ENCODE results near the gene GGACT.
"Not testable (repeated sequence)": the region's sequence is repeated elsewhere in the genome, so short reads cannot be mapped to it uniquely, and the experiment has no call there.

GGACT gene

GRCh38 chr13:100620792-100621191 is 32.2 kb upstream of the GGACT start:
- no peak for TF ChIP-seq CTCF (IDR thresholded peaks at IDR 0.05)
- H3K4me2 ChIP-seq (ENCODE audit: low read length): no peak overlapping the region
- no peaks in the 10 kb centered on the region for H3K27me3 ChIP-seq (ENCODE audit: control insufficient read depth, insufficient read depth, low read length)
- no peak overlapping the region for H3K4me3 ChIP-seq (ENCODE audit: low read depth, low read length)
- H3K9ac ChIP-seq: no peak overlapping the region
- H3K9me3 ChIP-seq (ENCODE audit: control insufficient read depth, low read length): no peaks in the 10 kb centered on the region
- no peaks in the 10 kb centered on the region for H3K4me1 ChIP-seq
- H3K27ac ChIP-seq: no peak overlapping the region
- no peak overlapping the region for H2AFZ ChIP-seq
- H3K79me2 ChIP-seq: no peaks in the 10 kb centered on the region
- no peaks in the 10 kb centered on the region for H3K36me3 ChIP-seq (ENCODE audit: control insufficient read depth, insufficient read depth, low read length)

- H3K9me3 ChIP-seq (ENCODE audit: control insufficient read depth, low read length): no peaks in the 10 kb centered on the region
- no peak overlapping the region for H3K4me2 ChIP-seq (ENCODE audit: low read length)
- H3K36me3 ChIP-seq (ENCODE audit: control insufficient read depth, insufficient read depth, low read length): no peaks in the 10 kb centered on the region
- H3K79me2 ChIP-seq: no peaks in the 10 kb centered on the region
- no peak for TF ChIP-seq CTCF (IDR thresholded peaks at IDR 0.05)
- no peak overlapping the region for H3K27ac ChIP-seq
- no peak overlapping the region for H2AFZ ChIP-seq
- no peaks in the 10 kb centered on the region for H3K4me1 ChIP-seq
- H3K27me3 ChIP-seq (ENCODE audit: control insufficient read depth, insufficient read depth, low read length): no peaks in the 10 kb centered on the region
- no peak overlapping the region for H3K4me3 ChIP-seq (ENCODE audit: low read depth, low read length)
- H3K9ac ChIP-seq: no peak overlapping the region
Observed at GRCh38 chr13:100619940-100620339, 31.4 kb upstream of the GGACT start.

GRCh38 chr13:100618897-100619296 is 30.3 kb upstream of the GGACT start:
- not testable (repeated sequence) for H3K4me3 ChIP-seq (ENCODE audit: low read depth, low read length); H3K4me1 ChIP-seq; H3K9ac ChIP-seq; H3K4me2 ChIP-seq (ENCODE audit: low read length); H3K27me3 ChIP-seq (ENCODE audit: control insufficient read depth, insufficient read depth, low read length); H2AFZ ChIP-seq; H3K36me3 ChIP-seq (ENCODE audit: control insufficient read depth, insufficient read depth, low read length); H3K79me2 ChIP-seq; H3K9me3 ChIP-seq (ENCODE audit: control insufficient read depth, low read length); H3K27ac ChIP-seq

GRCh38 chr13:100613031-100613430 is 24.4 kb upstream of the GGACT start:
- TF ChIP-seq CTCF (IDR thresholded peaks at IDR 0.05): no peak
- Histone ChIP-seq H3K79me2 (no peaks in the 10 kb centered on the region), H3K4me3 (ENCODE audit: low read depth, low read length) (no peak overlapping the region), H3K27ac (no peak overlapping the region), H2AFZ (no peak overlapping the region), H3K9ac (no peak overlapping the region), H3K36me3 (ENCODE audit: control insufficient read depth, insufficient read depth, low read length) (no peaks in the 10 kb centered on the region), H3K4me2 (ENCODE audit: low read length) (no peak overlapping the region), H3K27me3 (ENCODE audit: control insufficient read depth, insufficient read depth, low read length) (no peaks in the 10 kb centered on the region), H3K9me3 (ENCODE audit: control insufficient read depth, low read length) (no peaks in the 10 kb centered on the region), H3K4me1 (no peaks in the 10 kb centered on the region)

- Histone ChIP-seq H3K9me3 (ENCODE audit: control insufficient read depth, low read length) (no peaks in the 10 kb centered on the region), H3K4me2 (ENCODE audit: low read length) (no peak overlapping the region), H3K4me1 (no peaks in the 10 kb centered on the region), H3K27ac (no peak overlapping the region), H3K9ac (no peak overlapping the region), H3K79me2 (no peaks in the 10 kb centered on the region), H3K4me3 (ENCODE audit: low read depth, low read length) (no peak overlapping the region), H3K27me3 (ENCODE audit: control insufficient read depth, insufficient read depth, low read length) (no peaks in the 10 kb centered on the region), H2AFZ (peak overlapping the region; percentile 42), H3K36me3 (ENCODE audit: control insufficient read depth, insufficient read depth, low read length) (no peaks in the 10 kb centered on the region)
- no peak for TF ChIP-seq CTCF (IDR thresholded peaks at IDR 0.05)
Observed at GRCh38 chr13:100611678-100612492, 23.3 kb upstream of the GGACT start.
